ENCODE results near the gene DCLK1.

Gene DCLK1

GRCh38 chr13:36131222-36131930 lies at the start of gene DCLK1:
Gene DCLK1 (minus strand): TSS chr13:36131382.
- DNase-seq: no peak

GRCh38 chr13:36175621-36176020 lies 44.4 kb upstream of the DCLK1 start:
- no peak for DNase-seq

- no peak for DNase-seq
Observed at GRCh38 chr13:36174923-36175322, 43.7 kb upstream of the DCLK1 start.

GRCh38 chr13:36173571-36174322 lies 42.6 kb upstream of the DCLK1 start:
- no peak for DNase-seq

GRCh38 chr13:36166046-36166445 lies 34.9 kb upstream of the DCLK1 start:
- DNase-seq: no peak

- no peak for DNase-seq
Observed at GRCh38 chr13:36163809-36164308, 32.7 kb upstream of the DCLK1 start.

GRCh38 chr13:36163286-36163685 lies 32.1 kb upstream of the DCLK1 start:
- no peak for DNase-seq

- no peak for DNase-seq
Observed at GRCh38 chr13:36160297-36160696, 29.1 kb upstream of the DCLK1 start.

- no peak for DNase-seq
Observed at GRCh38 chr13:36158611-36159010, 27.4 kb upstream of the DCLK1 start.

- DNase-seq: no peak
Observed at GRCh38 chr13:36157480-36157879, 26.3 kb upstream of the DCLK1 start.

- DNase-seq: peak in 1 of 2 donors; percentile 7
Observed at GRCh38 chr13:36154567-36155291, 23.5 kb upstream of the DCLK1 start.

GRCh38 chr13:36151591-36151990 lies 20.4 kb upstream of the DCLK1 start:
- DNase-seq: no peak

GRCh38 chr13:36148446-36148845 lies 17.3 kb upstream of the DCLK1 start:
- no peak for DNase-seq

- no peak for DNase-seq
Observed at GRCh38 chr13:36147330-36147729, 16.1 kb upstream of the DCLK1 start.

GRCh38 chr13:36146511-36147269 lies 15.5 kb upstream of the DCLK1 start:
- no peak for DNase-seq

GRCh38 chr13:36143738-36144137 lies 12.6 kb upstream of the DCLK1 start:
- DNase-seq: no peak

GRCh38 chr13:36142735-36143134 lies 11.6 kb upstream of the DCLK1 start:
- DNase-seq: no peak

- DNase-seq: no peak
Observed at GRCh38 chr13:36135876-36136275, 4.7 kb upstream of the DCLK1 start.

- DNase-seq: no peak
Observed at GRCh38 chr13:36134632-36135031, 3.5 kb upstream of the DCLK1 start.

- DNase-seq: no peak
Observed at GRCh38 chr13:36133950-36134626, 2.9 kb upstream of the DCLK1 start.

GRCh38 chr13:36132376-36132775 lies 1.2 kb upstream of the DCLK1 start:
- DNase-seq: no peak

- DNase-seq: no peak
Observed at GRCh38 chr13:36131931-36132297, 732 bp upstream of the DCLK1 start.
